ENCODE results near the gene CHI3L1. TPM values are rescaled to one million over a fixed set of nuclear protein-coding genes. Genes with fewer than 3 reads are reported as not detected.

The CHI3L1 gene
- total RNA-seq, 3 donors from 2014 or later: 14.2 to 638 (median 426) TPM

- no peak overlapping the region for H3K4me3 ChIP-seq
- no peak overlapping the region for H3K27ac ChIP-seq
- intact Hi-C loops (cut with DNase I; ENCODE audit: low total_unique reads): no loop called here
- no peaks in the 10 kb centered on the region for H3K4me1 ChIP-seq
- no peaks in the 10 kb centered on the region for H3K9me3 ChIP-seq
- no peak for DNase-seq (ENCODE audit: low spot score in 2 of 2)
- no peaks in the 10 kb centered on the region for H3K27me3 ChIP-seq
- no peak for TF ChIP-seq CTCF (IDR thresholded peaks at IDR 0.05)
- no peaks in the 10 kb centered on the region for H3K36me3 ChIP-seq
These were observed 19.2 kb downstream of the CHI3L1 start for GRCh38 chr1:203167026-203167912.

GRCh38 chr1:203166192-203166940 lies 20.1 kb downstream of the CHI3L1 start:
- no peak overlapping the region for H3K27ac ChIP-seq
- H3K27me3 ChIP-seq: no peaks in the 10 kb centered on the region
- TF ChIP-seq POLR2AphosphoS5 (IDR thresholded peaks at IDR 0.05): no peak
- TF ChIP-seq POLR2A (IDR thresholded peaks at IDR 0.05): no peak
- TF ChIP-seq CTCF (IDR thresholded peaks at IDR 0.05): no peak
- H3K36me3 ChIP-seq: no peaks in the 10 kb centered on the region
- H3K4me3 ChIP-seq: no peak overlapping the region
- no peak for DNase-seq (ENCODE audit: low spot score in 2 of 2)
- no peaks in the 10 kb centered on the region for H3K9me3 ChIP-seq
- no peaks in the 10 kb centered on the region for H3K4me1 ChIP-seq
- intact Hi-C loops (cut with DNase I; ENCODE audit: low total_unique reads): no loop called here

- Histone ChIP-seq H3K27me3 (no peaks in the 10 kb centered on the region), H3K9me3 (no peaks in the 10 kb centered on the region), H3K4me1 (no peaks in the 10 kb centered on the region), H3K36me3 (no peaks in the 10 kb centered on the region), H3K27ac (no peak overlapping the region), H3K4me3 (no peak overlapping the region)
- TF ChIP-seq POLR2A (IDR thresholded peaks at IDR 0.05) (no peak), CTCF (IDR thresholded peaks at IDR 0.05) (no peak), POLR2AphosphoS5 (IDR thresholded peaks at IDR 0.05) (no peak)
- intact Hi-C loops (cut with DNase I; ENCODE audit: low total_unique reads): no loop called here
- DNase-seq (ENCODE audit: low spot score in 2 of 2): no peak
These were observed 20.7 kb downstream of the CHI3L1 start for GRCh38 chr1:203165800-203166161.

- Histone ChIP-seq H3K27me3 (no peaks in the 10 kb centered on the region), H3K9me3 (no peaks in the 10 kb centered on the region), H3K4me3 (no peak overlapping the region), H3K4me1 (no peaks in the 10 kb centered on the region), H3K27ac (no peak overlapping the region), H3K36me3 (no peaks in the 10 kb centered on the region)
- intact Hi-C loops (cut with DNase I; ENCODE audit: low total_unique reads): no loop called here
- no peak for DNase-seq (ENCODE audit: low spot score in 2 of 2)
- TF ChIP-seq CTCF (IDR thresholded peaks at IDR 0.05) (no peak), POLR2A (IDR thresholded peaks at IDR 0.05) (no peak), POLR2AphosphoS5 (IDR thresholded peaks at IDR 0.05) (no peak)
These were observed 21.3 kb downstream of the CHI3L1 start for GRCh38 chr1:203165101-203165799.
